ACC112 (cell line): ENCODE results near the gene STK11.
"Not testable (repeated sequence)": the region's sequence is repeated elsewhere in the genome, so short reads cannot be mapped to it uniquely, and the experiment has no call there.

Source experiments
- H2AFZ ChIP-seq: fragments of 200-600 bp; sonication (generic); one replicate; pipeline ENCODE4 v1.6.0; 2017; ENCODE audit warnings: antibody characterized with exemption, low read length; ENCODE audit not compliant: unreplicated experiment
- H3K27ac ChIP-seq: fragments of 200-600 bp; sonication (generic); 2 replicates; pipeline ENCODE4 v1.5.1; 2014; ENCODE audit warnings: low read depth, mild to moderate bottlenecking, antibody characterized with exemption, low read length, moderate library complexity
- H3K27me3 ChIP-seq: fragments of 200-600 bp; sonication (generic); 2 replicates; pipeline ENCODE4 v1.6.1; 2014; ENCODE audit warnings: mild to moderate bottlenecking, antibody characterized with exemption, low read length, moderate library complexity, mixed read lengths; ENCODE audit not compliant: insufficient read depth
- H3K36me3 ChIP-seq: fragments of 200-600 bp; sonication (generic); 2 replicates; pipeline ENCODE4 v1.6.1; 2016; ENCODE audit warnings: mild to moderate bottlenecking, antibody characterized with exemption, low read length, moderate library complexity, mixed read lengths; ENCODE audit not compliant: insufficient read depth
- H3K4me1 ChIP-seq: fragments of 200-600 bp; sonication (generic); one replicate; pipeline ENCODE4 v1.6.1; 2016; ENCODE audit warnings: low read length, mixed read lengths; ENCODE audit not compliant: insufficient read depth, unreplicated experiment, control insufficient read depth
- H3K4me3 ChIP-seq: fragments of 200-600 bp; sonication (generic); 2 replicates; pipeline ENCODE4 v1.5.1; 2014; ENCODE audit warnings: mild to moderate bottlenecking, low read depth, low read length
- H3K79me2 ChIP-seq: fragments of 200-600 bp; sonication (generic); one replicate; pipeline ENCODE4 v1.6.0; 2016; ENCODE audit warnings: low read length; ENCODE audit not compliant: control insufficient read depth, unreplicated experiment, insufficient read depth

STK11 gene

GRCh38 chr19:1243768-1244692, 38.5 kb downstream of the STK11 start:
- H3K27ac ChIP-seq, result 0 out of 2 replicates have a peak overlapping the region, but pooled peaks have one; percentile 26
- H3K36me3 ChIP-seq, result no peaks in the 10 kb centered on the region
- H3K79me2 ChIP-seq, result peaks cover 16% of the 10 kb centered on the region
- no peaks in the 10 kb centered on the region for H3K27me3 ChIP-seq
- peaks cover 29% of the 10 kb centered on the region for H3K4me1 ChIP-seq
- H2AFZ ChIP-seq, result no peak overlapping the region
- H3K4me3 ChIP-seq, result peak overlapping the region; percentile 96

- peaks cover 19% of the 10 kb centered on the region for H3K79me2 ChIP-seq
- peak overlapping the region; percentile 96 for H3K4me3 ChIP-seq
- H3K36me3 ChIP-seq, result no peaks in the 10 kb centered on the region
- H2AFZ ChIP-seq, result no peak overlapping the region
- no peaks in the 10 kb centered on the region for H3K27me3 ChIP-seq
- peaks cover 29% of the 10 kb centered on the region for H3K4me1 ChIP-seq
- peak overlapping the region; percentile 26; the same call in 1 of the 2 replicates for H3K27ac ChIP-seq
Measured at GRCh38 chr19:1244693-1245451, 39.3 kb downstream of the STK11 start.

- no peaks in the 10 kb centered on the region for H3K27me3 ChIP-seq
- peak overlapping the region; percentile 26; the same call in 1 of the 2 replicates for H3K27ac ChIP-seq
- no peaks in the 10 kb centered on the region for H3K36me3 ChIP-seq
- H3K4me1 ChIP-seq, result peaks cover 29% of the 10 kb centered on the region
- H3K4me3 ChIP-seq, result no peak overlapping the region
- H2AFZ ChIP-seq, result no peak overlapping the region
- H3K79me2 ChIP-seq, result peaks cover 24% of the 10 kb centered on the region
Measured at GRCh38 chr19:1245494-1246264, 40.1 kb downstream of the STK11 start.

- not testable (repeated sequence) for H3K36me3 ChIP-seq
Measured at GRCh38 chr19:1246265-1247087, 40.9 kb downstream of the STK11 start.

GRCh38 chr19:1247748-1248138, 42.2 kb downstream of the STK11 start:
- Histone ChIP-seq H2AFZ (no peak overlapping the region), H3K4me1 (peaks cover 25% of the 10 kb centered on the region), H3K27ac (peak overlapping the region; percentile 97), H3K36me3 (peaks cover 10% of the 10 kb centered on the region; the same call in 1 of the 2 replicates), H3K4me3 (peak overlapping the region; percentile 94), H3K27me3 (no peaks in the 10 kb centered on the region), H3K79me2 (peaks cover 27% of the 10 kb centered on the region)

More at GRCh38 chr19:1246265-1247087, 40.9 kb downstream of the STK11 start:
- not testable (repeated sequence) for H3K27me3 ChIP-seq, H2AFZ ChIP-seq, H3K4me3 ChIP-seq, H3K27ac ChIP-seq
- Histone ChIP-seq H3K4me1 (peaks cover 25% of the 10 kb centered on the region), H3K79me2 (peaks cover 32% of the 10 kb centered on the region)

GRCh38 chr19:1248139-1248785, 42.7 kb downstream of the STK11 start, which contains the start of gene MIDN:
TSS of gene MIDN (plus strand) at chr19:1248583. CDS start at chr19:1250297, 1,714 bp downstream.
- Histone ChIP-seq H3K4me3 (peak within 1 kb of the TSS; percentile 94), H3K27me3 (no peaks in the 10 kb centered on the region), H3K36me3 (peaks cover 10% of the 10 kb centered on the region; the same call in 1 of the 2 replicates), H3K27ac (peak within 1 kb of the TSS; percentile 97), H3K4me1 (peaks cover 23% of the 10 kb centered on the region), H3K79me2 (peaks cover 24% of the 10 kb centered on the region), H2AFZ (no peak within 1 kb of the TSS)

GRCh38 chr19:1248786-1249297, 43.3 kb downstream of the STK11 start:
- Histone ChIP-seq H2AFZ (no peak overlapping the region), H3K27me3 (no peaks in the 10 kb centered on the region), H3K4me1 (peaks cover 21% of the 10 kb centered on the region), H3K4me3 (peak overlapping the region; percentile 94), H3K79me2 (peaks cover 29% of the 10 kb centered on the region), H3K27ac (peak overlapping the region; percentile 97), H3K36me3 (peaks cover 15% of the 10 kb centered on the region; the same call in 1 of the 2 replicates)

- Histone ChIP-seq H3K36me3 (peaks cover 20% of the 10 kb centered on the region; the same call in 1 of the 2 replicates), H3K27ac (peak overlapping the region; percentile 98), H3K79me2 (peaks cover 32% of the 10 kb centered on the region), H3K4me1 (peaks cover 23% of the 10 kb centered on the region), H3K4me3 (peak overlapping the region; percentile 96), H3K27me3 (no peaks in the 10 kb centered on the region), H2AFZ (no peak overlapping the region)
Measured at GRCh38 chr19:1249298-1249989, 43.9 kb downstream of the STK11 start.
